GM18526 (cell line): ENCODE data around the gene BRICD5.

Source experiments
- POLR2A ChIP-seq: IDR thresholded peaks from 3 replicates; pipeline ENCODE4 v1.6.1; 2011; ENCODE audit not compliant: insufficient read length; ENCODE audit errors: extremely low read depth

BRICD5 gene

DNA sequence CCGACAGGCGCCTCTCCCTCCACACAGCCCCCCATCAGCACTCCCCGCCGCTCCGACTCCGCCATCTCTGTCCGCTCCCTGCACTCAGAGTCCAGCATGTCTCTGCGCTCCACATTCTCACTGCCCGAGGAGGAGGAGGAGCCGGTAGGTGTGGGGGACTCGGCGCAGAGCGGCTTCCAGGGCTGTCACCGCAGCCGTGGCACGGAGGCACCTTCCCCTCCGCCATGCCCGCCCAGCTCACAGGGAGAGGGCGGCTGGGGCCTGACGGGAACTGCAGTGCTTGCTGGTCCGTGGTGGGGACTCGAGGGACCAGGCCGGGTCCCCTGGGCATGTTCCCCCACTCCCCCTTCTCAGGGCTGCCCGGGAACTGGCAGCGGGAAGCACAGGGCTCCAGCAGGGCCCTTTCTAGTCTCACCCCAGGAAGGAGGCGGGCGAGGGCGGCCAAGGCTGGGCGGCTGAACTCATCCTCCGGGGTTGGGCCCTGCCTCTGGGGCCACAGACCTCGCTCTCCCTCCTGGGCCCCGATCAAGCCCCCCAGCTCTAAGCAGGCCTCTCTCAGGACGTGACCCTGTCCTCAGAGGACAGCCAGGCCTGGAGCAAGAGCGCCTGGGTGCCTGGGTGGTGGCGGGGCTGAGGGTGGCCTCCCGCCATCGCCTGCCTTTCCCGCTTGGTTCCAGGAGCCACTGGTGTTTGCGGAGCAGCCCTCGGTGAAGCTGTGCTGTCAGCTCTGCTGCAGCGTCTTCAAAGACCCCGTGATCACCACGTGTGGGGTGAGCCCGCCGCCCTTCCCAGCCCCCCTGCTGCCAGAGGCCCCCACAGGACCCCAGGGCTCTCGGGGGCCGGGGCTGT is 39.9 kb downstream of the BRICD5 start:
- TF ChIP-seq POLR2A: no peak

DNA sequence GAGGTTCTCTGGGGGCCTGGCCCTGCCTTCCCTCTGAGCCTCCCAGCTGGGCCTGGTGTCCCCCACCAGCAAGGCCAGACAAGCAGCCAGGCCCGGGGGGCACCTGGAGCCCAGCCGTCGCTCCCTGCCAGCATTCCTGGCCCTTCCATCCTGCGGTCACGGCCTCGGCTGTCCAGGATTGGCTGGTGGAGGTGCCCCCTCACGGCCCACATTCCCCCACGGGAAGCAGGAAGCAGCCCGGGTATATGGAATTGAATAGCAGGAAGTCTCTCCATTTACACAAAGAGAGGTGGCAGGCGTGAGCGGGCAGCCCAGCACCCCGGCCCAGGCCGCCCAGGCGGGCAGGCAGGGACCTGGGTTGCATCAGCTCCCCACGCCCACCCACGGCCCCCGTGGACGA is 40.6 kb downstream of the BRICD5 start:
- TF ChIP-seq POLR2A: no peak

DNA sequence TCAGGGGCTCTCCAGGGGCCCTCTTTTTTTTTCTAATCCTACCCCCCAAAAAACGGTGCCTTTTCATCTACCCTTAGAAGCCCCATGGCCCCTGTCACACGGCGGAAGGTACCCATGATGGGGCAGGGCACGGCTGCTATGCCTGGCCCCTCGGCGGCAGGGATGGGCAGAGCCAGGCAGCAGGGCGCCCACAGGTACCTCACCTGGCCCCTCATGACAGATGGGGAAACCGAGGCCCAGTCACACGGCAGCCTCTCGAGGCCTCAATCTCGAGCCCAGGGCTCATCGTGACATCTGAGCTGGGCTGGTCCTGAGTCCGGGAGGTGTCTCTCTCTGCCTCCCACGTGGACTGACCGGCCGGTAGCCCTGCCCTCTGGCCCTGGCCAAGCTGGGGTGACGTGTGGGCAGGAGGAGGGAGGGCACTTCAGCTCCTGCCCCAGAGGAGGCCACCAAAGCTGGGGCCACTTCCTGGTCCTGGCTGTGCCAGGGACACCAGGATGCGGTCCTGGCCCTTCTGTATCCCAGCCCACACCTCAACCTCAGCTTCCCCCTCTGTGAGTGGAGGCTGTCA is 43.5 kb downstream of the BRICD5 start:
- TF ChIP-seq POLR2A: no peak

DNA sequence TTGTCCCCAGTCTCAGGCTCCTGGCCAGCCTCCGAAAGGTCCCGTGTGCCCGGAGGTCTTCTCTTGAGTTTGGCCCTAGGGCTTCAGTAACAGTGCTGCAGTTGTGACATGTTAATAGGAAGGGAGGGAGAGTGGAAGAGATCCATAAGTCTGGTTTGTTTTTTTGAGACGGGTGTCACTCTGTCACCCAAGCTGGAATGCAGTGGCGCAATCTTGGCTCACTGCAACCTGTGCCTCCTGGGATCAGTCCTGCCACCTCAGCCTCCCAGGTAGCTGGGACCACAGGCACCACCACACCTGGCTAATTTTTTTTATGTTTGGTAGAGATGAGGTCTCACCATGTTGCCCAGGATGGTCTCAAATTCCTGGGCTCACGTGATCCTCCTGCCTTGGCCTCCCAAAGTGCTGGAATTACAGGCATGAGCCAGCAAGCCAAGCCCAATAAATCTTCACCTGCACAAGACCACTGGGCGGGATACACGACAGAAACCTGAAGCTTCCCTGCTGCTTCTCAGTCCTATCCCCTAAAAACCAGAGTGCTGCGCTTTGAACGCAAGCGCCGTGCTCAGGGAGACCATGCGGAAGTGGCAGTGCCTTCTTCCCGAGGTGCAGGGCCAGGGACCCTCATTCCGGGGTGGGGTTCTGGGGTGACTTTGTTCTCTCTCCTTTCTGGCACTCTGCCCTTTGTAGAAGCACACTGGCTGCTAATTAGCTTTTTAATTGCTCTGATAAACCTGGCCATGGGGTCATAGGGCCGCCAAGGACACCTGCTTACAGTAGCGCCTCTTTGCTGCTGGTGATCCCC is 44.2 kb downstream of the BRICD5 start:
- TF ChIP-seq POLR2A: no peak

DNA sequence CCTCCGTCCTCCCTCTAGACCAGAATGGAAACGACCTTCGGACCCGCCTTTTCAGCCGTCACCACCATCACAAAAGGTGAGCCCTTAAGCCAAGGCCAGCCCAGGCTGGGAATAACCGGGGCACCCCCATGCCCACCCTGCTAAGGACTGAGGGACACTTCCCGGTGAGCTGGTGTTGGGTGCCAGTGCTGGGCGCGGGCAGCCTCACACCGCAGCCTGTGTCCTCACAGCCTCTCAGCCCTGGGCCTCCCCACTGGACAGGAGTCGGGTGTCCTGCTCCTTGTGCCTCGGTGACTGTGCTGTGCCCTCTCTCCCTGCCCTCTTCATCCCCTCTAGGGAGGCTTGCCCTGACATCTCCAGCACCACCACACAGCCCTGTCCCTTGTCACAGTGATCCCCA is 44.8 kb downstream of the BRICD5 start:
- no peak for TF ChIP-seq POLR2A

DNA sequence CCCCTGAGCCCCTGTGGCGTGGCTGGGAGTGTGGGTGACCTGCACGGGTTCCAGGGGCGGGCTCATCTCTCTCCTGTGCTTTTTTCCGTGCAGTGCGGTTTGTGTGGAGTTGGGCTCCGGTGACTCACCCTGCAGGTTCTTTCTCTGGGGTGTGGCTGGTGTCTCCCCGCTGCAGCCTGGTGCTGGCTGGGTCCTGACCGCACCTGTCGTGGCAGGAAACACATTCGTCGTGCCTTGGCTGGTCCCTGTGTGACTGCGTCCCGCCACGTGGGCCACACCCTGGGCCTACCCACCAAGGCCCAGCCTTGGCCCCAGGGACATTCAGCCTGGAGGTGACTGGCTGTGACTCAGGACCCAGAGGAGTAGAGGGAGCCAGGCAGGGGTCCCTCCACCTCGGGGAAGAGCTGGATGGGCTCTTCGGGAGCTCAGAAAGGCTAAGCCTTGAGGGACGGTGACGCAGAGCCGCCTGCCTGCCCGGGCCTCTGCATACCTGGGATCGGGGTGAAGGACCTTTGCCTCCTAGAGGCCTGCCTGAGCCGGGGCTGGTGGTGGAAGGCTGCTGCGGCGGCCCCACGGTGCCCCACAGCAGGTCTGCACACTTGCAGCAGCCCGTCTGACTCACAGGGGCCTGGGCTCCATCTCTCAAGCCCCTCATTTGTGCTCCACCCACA is 47.3 kb downstream of the BRICD5 start:
- TF ChIP-seq POLR2A: no peak

DNA sequence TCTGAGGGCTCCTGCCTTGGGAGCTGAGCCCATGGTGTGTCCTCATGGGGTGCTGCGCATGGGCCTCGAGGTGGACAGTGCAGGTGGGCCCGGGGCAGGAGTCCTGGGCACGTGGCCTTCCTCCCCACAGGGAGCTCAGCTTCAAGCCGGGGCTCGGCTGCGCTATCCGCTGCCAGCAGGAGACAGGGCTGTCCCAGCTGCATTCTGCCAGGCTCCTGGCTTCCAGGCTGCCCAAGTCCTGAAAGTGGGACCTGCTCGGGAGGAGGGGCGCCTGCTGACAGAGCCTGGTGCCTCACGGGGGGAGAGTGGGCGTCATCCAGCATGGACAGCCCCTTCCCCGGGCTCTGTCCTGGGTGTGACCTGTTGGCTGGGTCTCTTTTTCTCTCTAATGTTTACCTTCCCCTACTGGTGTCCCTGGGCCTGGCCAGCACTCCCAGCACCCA is 48.0 kb downstream of the BRICD5 start:
- TF ChIP-seq POLR2A: no peak

DNA sequence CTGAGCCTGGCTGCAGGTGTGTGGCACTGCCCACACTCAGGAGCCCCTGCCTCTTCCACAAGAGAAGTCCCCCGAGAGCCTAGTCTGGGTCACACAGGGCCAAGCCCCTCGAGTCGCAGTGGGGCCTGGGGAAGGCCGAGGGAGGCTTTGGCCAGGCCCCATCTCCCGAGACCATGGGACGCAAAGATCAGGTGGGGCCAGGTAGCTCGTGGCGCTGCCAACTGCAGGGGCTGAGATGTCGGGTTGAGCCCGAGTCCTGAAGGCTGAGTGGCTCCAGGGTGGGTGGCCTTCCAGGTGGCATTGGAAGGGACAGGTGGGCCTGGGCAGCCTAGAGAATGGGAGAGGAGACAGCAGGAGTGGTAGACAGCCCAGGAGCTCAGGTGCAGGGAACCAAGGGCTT is 48.8 kb downstream of the BRICD5 start:
- TF ChIP-seq POLR2A: no peak

DNA sequence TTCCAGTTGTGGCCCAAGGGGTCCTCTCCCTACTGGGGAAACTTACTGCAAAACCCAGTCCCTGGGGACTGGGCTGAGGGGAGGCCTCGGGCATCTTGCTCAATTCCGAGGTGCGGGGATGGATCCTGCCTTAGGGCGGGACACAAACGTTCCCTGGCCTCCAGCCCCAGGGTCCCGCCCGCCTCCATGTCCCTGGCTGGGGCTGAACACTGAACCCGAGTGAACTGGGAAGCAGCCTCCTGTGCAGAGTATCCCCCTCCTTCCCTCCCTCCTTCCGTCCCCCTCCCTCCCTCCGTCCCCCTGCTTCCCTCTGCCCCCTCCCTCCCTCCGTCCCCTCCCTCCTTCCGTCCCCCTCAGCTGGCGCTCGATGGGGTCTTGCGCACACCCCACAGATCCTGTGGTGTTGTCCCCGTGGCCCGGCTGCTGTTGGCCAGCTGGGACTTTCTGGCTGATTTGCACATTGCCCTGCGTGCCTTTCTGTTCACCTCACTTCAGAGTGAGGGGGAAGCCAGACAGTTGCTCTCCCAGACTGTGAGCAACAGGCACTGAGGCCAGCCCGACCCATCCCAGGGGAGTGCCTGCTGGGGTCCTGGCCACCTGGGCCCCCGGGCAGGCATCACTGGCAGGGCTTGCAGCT is 49.6 kb downstream of the BRICD5 start:
- TF ChIP-seq POLR2A: no peak
